H1 (cell line): ENCODE data around the gene SLC9A3. TPM values are rescaled to one million over a fixed set of nuclear protein-coding genes. Genes with fewer than 3 reads are reported as not detected.

Experiments used
- CEBPB ChIP-seq: IDR thresholded peaks from 2 replicates; pipeline ENCODE4 v1.6.1; 2012; ENCODE audit warnings: low read depth, low read length
- polyA plus RNA-seq, 7 experiments: library from polyadenylated mRNA; depleted of rRNA in 3 of 7; stranded (reverse) in 5 of 7; unstranded in 2 of 7; fragments of >200 nt in 5 of 7; fragments of 200-250 nt in 2 of 7; gene quantifications; 1 replicate in 5 of 7; 2 replicates in 1 of 7; 4 replicates in 1 of 7; pipeline versions ENCODE4 v1.2.1 to v1.2.3, GENCODE V29; 2011 to 2013; ENCODE audit warnings: missing spikeins in 2 of 7, mixed read lengths in 2 of 7
- total RNA-seq: library from RNA; stranded (reverse); fragmentation: NEBNext Ultra II Directional; extraction: Animal tissue kit (Norgen Biotek cat#: 25700); gene quantifications from 2 replicates; pipeline ENCODE4 v1.2.1, GENCODE V29; 2021

The SLC9A3 gene
- total and polyA plus RNA-seq, 2 of the 8 experiments (the other 6 are each of a cell fraction or from before 2014, with no cell fraction given) = 0.95 to 1.0 TPM

DNA sequence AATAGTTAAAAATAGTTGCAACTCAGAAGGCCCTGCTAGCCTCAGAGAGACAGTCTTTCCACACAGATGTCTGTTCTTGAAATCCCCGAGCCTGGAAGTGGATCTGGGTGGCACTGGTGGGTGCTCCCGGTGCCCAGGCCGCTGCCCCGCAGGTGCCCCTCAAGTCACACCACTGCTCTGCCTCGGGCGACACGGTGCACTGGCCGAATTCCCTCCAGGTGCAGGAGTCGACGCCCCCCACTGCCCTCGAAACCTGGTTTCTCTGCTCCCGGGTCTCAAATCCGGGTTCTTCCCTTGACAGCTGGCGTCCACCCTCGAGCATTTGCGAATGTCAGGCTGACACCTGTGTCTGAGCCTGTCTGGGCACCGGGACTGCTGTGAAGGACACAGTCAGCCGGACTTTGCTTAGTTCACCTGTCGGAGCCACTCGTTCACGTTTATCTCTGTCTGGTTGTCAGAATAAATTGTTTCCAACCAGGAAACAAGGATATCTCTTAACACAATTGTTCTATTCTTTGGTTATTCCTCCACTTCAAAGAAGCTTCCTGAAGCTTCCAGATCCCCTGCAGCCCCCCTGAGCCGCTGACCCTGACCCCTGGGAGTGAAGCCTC lies 27.1 kb downstream of the SLC9A3 start (continued):
- TF ChIP-seq CEBPB = no peak
